GM19240 (cell line): ENCODE data around the gene TSPAN18.

Experiments used
- DNase-seq: peaks from one replicate; pipeline ENCODE4 v3.0.0; 2011; ENCODE audit warnings: low spot score; ENCODE audit not compliant: insufficient read length

Gene TSPAN18

DNA sequence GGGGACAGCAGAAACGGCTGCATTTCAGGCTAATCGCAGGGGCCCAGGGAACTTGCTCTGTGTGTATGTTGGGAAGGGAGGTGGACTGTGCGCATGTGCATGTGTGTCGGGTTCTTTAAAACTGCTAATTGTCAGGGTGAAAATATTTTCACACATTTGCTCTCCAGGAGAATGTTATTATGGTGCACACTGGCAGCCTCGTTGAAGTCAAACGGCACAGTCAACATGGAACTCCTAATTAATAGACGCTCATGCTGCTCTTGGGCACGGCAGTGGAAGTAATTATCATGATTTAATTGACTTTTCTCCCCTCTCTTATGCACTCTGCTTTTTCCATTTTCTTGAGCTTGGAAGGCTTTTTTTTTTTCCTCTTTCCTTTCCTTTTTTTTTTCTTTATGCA lies 92.6 kb downstream of the TSPAN18 start:
- DNase-seq: no peak

DNA sequence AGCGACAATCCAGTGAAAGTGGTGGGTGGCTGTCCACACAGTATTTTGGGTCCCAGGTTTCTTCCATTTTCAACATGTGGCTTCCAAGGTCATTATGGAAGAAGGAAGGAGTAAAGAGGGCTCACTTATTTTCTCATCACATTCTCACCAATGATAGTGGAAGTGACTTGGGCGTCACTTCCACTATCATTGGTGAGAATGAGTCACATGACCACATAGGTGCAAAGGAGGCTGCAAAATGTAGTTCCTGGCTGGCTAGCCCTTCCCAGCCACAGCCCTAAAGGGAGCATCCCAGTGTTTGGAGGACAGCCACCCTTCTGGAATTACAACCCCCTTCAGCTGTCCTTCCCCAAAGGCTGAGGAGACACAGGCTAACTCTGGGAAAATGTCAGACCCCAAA lies 95.6 kb downstream of the TSPAN18 start:
- DNase-seq: no peak

DNA sequence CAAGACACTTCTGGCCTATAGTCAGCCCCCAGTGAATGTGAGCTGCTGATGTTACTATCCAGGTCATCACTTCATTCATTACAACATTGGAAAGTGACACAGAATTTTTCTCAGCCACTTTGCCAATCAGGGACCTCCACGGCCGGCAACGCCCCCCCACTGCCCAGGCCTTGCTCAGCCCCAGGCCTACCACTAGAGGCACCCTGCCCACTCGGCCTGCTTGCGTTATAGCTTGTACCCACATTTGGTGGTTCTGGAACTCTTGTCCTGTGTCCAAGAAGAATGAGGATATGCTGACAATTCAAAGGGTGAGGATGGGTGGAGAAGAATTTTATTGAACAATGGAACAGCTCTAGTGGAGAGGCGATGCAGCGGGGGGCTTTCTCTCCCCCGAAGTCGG lies 96.2 kb downstream of the TSPAN18 start:
- DNase-seq: no peak

DNA sequence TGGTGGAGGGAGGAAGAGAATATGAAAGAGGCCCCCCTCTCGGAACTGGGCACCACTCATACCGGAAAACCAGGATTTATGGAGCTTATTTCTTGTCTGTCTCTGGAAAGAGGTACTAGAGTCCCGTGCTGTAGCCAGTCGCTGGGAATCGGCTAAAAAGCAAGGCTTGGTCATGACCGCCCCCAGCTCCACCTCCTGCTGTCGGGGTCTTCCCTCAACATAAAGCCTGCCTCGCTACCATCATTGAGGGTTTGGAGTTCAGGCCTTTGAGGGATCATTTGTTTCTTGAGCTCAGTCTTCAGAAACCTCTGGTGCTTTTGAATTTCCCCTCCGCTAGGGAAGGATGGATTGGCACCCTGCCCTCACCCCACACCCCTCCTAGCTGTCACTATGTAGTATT lies 97.1 kb downstream of the TSPAN18 start:
- no peak for DNase-seq

DNA sequence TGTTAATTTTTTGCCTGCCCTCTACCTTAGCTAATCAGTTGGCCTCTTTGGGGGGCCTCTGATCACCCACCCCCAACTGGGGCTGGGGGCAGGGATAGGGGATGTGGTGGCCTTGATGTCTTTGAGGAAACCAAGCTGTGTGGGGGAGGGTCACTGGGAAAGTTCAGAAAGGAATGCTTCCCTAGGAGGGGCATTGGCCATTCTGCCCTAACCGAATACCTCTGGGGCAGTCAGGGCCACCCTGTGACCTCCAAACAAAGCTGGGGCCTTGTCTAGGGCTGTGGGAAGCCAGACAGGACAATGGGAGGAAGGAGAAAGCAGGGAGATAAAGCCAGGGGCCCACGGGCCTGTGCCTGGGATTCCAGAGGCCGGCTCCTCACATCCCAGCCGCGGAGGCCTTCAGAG lies 97.5 kb downstream of the TSPAN18 start:
- DNase-seq: no peak

DNA sequence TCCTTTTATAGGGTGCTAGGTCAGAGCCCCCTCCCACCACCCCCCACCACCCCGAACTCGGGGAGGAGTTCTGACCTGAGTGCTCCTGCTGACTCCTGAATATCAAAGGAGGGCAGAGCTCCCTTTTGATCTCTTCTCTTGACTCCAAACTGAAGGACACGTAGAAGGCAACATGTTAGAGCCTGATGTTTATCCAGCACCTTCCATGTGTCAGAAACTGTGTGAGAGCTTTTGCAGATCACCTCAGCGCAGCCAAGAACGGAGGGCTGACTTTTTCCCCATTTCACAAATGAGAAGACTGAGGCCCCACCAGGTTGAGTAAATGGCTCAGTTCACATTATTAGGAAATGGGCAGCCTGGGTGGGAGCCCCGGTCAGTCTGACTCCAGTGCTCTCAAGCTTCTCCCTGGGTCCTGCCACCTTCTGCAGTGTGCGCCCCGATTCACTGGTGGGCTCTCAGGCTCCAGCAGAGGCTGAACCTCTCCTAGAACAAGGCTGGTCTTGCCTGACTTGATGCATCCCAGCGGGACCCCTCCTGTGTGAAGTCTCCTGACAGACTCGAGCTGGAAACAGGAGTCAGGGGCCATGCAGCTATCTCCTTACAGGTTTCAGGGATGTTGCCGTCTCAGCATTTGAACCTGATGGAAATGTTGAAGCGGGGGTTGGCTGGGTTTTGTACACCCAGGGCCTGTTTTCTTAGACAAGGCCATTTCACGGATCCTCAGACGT lies 98.5 kb downstream of the TSPAN18 start:
- DNase-seq: no peak

DNA sequence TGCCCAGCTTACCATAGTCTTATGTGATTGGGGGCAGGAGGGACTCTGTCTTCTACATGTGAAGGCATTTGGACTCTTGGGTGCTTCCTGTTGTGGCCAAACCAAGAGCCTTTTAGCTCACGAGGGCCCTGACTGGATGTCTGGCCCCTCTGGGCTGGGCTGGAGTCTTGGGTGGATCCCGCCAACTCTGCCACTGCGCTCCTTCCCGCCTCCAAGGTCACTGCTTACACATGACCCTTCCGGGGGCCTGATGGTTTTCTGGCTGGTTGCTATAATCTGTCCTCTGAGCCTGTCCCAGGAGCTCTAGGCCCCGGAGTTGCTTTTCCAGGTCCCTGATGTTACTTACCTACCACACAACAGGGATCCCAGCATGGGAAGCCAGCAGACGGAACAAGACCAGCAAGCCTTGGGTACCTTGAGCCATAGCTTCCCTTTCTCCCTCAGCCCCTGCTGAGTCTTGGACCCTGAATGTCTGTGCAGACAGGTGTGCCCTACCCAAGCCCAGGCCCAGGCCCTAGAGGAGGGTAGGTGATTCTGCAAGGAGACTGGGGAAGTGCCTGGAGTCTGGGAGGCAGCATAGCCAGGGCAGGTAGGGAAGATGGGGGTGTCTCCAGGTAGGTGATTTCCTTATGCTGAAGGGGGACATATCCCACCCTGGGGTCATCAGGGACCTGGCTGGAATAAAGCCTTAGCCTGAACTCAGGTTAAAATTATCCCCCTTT lies 100.3 kb downstream of the TSPAN18 start:
- DNase-seq: no peak

DNA sequence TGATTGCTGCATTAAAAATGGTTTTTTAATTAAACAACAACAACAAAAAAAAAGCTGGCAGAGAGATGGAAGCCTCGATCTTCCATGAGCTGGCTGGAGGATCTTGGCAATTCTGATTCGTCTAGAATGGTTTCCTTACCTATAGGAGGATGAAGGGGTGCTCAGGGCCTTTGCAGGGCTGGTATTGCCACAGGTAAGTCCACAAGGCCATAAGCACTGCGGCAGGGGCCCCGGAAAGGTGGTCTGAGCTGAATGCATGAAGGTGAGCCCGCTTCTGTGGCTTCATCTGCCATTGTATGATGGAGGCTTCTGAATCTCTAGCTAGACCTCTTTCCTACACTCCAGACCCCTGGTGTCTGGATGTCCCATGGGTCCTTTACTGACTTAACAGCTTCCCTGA lies 101.5 kb downstream of the TSPAN18 start:
- no peak for DNase-seq

DNA sequence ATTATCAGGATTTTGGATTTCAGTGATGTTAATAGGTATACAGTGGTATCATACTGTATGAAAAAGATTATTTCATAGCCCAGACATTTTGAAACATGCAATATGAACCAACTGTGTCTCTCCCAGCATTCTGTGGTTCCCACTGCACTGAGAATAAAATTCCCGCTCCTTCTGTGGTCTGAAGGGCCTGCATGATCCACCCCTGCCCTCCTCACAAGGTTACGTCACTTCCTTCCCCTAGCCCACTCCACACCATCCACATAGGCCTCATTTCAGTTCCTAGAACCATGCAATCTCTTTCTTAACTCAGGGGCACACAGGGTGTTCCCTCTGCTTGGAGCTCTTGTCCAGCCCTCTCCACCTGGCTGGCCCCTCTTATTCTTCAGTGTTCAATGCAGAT lies 103.1 kb downstream of the TSPAN18 start:
- DNase-seq: no peak

DNA sequence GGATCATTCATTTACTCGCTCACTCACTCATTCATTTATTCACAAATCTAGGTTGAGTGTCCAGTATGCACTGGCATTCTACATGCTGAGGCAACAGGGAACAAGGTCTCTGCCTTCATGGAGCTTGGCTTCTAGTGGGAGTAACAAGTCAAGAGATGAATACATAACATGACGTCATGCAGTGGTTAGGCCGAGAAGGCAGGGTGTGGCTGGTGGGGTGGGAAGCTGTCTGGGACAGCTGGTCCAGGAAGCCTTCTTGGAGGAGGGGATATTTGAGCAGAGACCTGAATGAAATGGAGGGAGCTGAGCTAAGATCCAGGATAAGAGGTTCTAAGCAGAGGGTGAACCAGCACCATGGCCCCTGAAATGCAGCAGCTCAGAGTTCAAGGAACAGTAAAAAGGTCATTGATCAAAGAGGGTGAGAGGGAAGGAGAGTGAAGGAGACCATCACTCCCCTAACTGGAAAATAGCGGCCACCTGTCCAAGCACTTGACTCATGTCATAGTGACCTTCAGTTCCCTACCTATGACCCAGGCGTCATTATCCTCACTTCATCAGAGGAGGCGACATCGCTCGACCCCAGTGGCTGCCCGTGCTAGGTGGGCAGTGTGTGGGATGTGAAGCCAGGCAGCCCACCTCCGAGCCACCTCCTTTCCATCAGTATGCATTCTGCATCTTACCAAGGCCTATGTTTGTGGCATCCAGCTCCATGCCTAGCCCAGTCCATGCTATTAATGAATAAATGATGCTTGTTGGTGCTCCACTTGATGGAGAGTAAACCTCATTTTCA lies 105.0 kb downstream of the TSPAN18 start:
- no peak for DNase-seq

DNA sequence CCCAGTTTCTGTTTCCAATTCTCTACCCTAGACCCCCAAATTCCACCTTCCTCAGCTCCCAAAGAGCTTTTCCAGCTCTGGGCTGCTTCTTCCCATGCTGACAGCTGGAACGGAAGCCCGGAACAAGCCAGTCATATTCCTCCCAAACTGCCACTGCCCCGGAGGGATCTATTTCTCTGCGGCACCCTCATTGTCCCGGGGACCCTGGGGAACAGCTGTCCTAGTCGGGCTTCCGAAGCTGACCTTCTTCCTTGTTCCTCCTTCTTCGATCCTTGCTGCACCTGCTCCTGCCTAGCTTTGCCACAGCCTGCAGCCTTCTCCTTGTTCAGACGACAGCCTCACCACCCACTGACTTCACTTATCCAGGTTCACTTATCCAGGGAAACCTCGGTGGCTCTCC lies 105.7 kb downstream of the TSPAN18 start:
- DNase-seq: no peak

DNA sequence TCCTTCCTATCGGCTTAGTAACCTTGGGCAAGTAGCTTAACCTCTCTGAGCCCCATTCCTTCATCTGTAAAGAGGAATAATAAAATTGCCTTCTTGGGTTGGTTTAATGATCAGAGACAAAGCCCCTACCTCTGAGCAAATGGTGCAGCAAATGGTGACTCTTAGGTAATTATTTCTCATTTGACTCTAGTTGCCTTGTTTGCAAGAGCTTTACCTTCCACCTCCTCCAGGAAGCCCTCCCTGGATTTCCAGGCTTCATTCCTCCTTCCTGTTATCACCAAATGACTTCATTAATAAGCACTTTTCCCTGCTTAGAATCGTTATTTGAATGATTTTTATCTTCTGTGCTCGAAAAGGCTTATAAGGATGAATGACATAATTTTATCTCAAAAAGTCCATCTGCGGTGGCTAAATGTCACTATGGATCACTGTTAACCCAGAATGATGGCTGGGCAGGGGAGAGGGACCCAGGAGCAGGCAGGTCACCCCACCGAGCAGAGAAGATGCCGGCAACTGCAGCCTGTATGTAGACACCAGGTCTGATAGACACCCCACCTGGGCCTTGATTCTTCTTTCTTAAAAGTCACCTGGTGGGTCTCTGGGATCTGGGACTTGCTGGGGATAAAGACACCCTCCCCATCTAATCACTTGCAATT lies 106.6 kb downstream of the TSPAN18 start:
- DNase-seq: no peak

DNA sequence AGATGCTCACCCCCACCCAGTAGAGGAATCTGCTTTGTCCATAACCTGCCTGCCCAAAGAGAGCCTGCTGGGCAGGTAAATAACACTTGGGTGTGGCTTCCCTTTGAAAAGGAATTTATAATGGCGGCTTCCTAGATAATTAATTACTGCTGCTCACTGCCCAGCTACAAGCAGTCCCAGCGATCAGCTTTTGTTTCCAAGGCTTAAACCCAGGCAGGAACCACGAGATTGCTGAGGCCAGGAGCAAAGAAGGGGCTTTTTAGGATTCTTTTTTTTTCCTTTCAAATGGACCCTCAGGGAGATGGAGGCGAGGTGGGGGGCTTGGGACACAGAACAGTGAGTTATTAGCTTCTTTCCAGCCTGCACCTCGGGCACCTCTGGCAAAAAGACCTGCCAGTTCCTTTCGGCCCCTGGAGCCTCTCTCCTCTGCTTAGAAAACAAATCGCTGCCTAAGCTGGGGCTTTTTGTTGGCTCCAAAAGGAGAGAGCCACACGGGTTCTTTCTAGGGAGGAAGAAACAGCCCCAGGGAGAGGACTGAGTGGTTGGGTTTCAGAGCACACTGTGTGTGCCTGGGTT lies 107.2 kb downstream of the TSPAN18 start:
- DNase-seq: no peak

DNA sequence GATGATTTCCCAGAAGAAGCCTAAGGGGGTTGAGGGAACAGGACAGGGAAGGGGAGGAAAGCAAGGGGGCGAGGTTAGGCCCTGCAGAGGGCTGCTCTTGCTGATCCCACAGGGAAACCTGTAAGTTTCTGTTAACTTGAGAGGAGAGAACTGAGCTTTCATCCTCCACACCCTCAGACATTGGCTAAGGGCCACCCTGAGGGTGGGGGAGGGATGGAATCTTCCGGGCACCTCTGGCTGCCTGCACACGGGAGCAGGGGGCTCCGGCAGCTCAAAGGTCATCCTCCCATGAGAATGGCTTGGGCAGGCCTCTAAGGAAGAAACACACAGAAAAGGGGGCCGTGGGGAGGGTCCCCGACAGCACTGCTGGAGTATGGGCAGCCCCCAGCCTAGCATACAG lies 108.1 kb downstream of the TSPAN18 start:
- no peak for DNase-seq

DNA sequence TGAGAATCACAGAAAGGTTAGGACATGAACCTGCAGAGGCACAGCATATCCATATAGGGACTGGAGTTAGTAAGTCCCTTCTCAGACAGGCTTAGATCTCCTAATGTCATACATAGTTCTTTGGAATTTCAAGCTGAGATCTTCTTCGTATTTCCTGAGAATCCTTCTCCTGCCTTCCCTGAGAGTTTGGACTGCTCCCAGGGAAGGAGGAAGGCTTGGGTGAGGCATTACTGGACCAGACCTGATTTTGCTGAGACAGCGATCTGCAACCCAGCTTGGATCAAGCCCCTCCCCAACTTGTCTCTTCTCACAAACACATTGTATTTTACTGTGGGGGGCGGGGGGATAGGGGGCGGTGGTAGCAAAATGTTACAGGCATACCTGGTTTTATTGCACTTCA lies 108.5 kb downstream of the TSPAN18 start:
- no peak for DNase-seq

DNA sequence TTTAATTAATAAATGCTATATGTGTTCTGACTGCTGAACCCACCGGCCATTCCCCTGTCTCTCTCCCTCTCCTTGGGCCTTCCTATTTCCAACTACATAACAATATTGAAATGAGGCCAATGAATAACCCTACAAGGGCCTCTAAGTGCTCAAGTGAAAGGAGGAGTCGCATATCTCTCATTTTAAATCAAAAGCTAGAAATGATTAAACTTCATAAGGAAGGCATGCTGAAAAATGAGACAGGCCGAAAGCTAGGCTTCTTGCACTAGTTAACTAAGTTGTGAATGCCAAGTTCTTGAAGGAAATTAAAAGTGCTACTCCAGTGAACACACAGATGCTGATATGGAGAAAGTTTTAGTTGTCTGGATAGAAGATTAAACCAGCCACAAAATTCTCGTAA lies 109.2 kb downstream of the TSPAN18 start:
- no peak for DNase-seq

DNA sequence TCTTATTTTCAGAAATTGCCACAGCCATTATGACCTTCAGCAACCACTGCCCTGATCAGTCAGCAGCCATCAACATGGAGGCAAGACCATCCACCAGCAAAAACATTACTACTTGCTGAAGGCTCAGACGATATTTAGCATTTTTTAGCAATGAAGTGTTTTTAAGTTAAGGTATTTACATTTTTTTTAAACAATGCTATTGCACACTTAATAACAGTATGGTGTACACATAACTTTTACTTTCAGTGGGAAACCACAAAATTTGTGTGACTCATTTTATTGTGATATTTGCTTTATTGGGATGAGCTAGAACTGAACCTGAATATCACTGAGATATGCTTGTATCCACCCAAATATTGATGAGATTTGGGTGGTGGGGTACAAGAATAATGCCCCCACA lies 110.9 kb downstream of the TSPAN18 start:
- DNase-seq: no peak

DNA sequence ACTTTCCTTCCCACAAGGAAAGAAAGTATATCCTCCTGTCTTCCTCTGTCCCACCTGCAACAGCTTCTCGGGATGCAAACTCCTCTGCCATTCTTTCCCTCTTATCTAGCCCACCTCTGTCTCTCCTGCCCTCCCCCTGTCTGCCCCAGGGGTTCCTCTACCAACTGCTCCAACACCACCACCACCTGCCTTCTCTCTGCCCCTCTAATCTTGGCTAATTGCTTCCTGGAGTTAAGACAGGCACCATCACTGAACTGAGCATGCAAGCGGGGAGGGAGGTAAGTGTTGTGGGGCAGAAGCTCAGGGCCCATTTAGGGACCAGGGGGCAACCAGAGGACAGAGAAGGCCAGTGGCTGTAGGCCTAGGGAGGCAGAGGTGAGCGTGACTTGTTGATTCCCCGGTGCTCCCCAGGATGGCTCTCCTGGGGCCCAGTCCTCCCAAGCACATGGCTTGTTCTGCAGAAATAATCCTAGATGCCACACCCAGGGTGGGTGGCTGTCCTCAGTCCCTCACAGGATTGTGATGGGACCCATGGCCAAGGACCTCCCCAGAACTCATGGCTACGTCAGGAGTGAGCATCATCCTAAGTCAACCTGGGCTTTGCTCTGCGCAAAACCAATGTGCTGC lies 112.8 kb downstream of the TSPAN18 start:
- no peak for DNase-seq

DNA sequence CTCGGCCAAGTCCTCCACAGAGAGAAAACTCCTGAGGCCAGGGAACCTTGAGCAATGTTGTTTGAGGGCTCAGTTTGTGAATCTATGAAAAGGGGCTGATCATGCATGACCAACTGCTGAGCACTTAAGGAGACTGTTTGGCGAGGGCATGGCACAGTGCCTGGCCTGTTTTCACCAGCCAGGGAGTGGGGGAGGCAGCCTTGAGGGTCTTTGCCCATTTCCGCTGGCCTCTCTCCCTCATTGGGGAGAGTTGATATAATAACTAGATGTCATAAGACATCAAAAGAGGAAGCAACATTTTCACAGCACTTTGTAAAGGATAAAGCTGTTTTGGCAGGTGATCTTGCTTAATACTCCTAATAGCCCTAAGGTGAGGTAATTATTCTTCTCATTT lies 113.3 kb downstream of the TSPAN18 start:
- no peak for DNase-seq

DNA sequence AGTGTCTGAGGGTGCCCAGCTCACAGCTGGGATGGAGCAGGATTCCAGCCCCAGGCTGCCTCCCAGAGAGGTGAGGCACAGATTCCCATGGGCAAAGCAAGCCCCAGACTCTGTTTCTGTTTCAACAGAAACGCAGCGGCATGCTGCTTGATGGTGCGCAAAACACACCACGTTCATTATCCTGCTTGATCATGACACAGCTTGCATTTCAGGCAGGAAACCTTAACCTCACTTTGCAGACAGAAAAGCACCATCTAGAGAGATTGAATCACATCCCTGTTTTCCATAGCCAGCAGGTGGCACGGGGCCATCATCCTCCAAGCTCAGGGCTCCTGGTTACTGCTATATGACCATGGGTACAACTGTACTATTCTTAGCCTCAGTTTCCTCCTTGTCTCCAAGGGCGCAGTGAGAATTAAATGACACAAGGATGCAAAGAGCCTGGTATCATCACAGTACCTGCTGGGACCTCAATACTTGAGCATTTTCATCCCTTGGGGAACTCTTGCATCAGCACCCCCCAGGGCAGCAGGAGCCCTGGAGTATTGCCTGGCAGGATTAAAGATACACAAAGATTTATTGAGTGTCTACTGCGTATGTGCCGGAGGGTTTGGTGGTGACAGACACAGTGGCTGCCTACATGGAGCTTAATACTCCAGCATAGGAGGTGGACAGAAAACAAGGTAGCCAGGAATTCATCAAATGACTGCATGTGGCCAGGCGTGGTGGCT lies 113.9 kb downstream of the TSPAN18 start:
- DNase-seq: no peak
